Neuronal stem cell (in vitro differentiated cells): Measurements from ENCODE around the gene NDUFS8.
A peak's percentile ranks its signal among the peaks of the same experiment; 100 is the strongest.

ENCODE experiments used
- DNase-seq: peaks from one replicate; pipeline ENCODE4 v3.0.0-alpha.2; 2013; ENCODE audit warnings: low spot score
- H2AFZ ChIP-seq: one replicate; pipeline ENCODE4 v1.6.1; 2013; ENCODE audit warnings: mild to moderate bottlenecking, low read length, inconsistent platforms
- H2AK5ac ChIP-seq: 2 replicates; pipeline ENCODE4 v1.6.1; 2013; ENCODE audit warnings: low read depth, mild to moderate bottlenecking, inconsistent platforms, low read length, moderate library complexity, mixed read lengths
- H2BK120ac ChIP-seq: 2 replicates; pipeline ENCODE4 v1.6.1; 2013; ENCODE audit warnings: low read depth, mild to moderate bottlenecking, inconsistent platforms, low read length, moderate library complexity, mixed read lengths
- H2BK12ac ChIP-seq: one replicate; pipeline ENCODE4 v1.6.1; 2013; ENCODE audit warnings: low read length, inconsistent platforms
- H2BK15ac ChIP-seq: 2 replicates; pipeline ENCODE4 v1.6.1; 2013; ENCODE audit warnings: mild to moderate bottlenecking, low read length, inconsistent platforms, mixed read lengths
- H2BK5ac ChIP-seq: one replicate; pipeline ENCODE4 v1.6.1; 2013; ENCODE audit warnings: inconsistent platforms, mild to moderate bottlenecking, low read length, moderate library complexity
- H3K14ac ChIP-seq: one replicate; pipeline ENCODE4 v1.6.1; 2013; ENCODE audit warnings: low read length, inconsistent platforms
- H3K18ac ChIP-seq: 2 replicates; pipeline ENCODE4 v1.6.1; 2013; ENCODE audit warnings: low read length, inconsistent platforms
- H3K23ac ChIP-seq: 2 replicates; pipeline ENCODE4 v1.6.1; 2013; ENCODE audit warnings: low read depth, mild to moderate bottlenecking, mixed read lengths, low read length, inconsistent platforms; ENCODE audit not compliant: poor library complexity
- H3K27ac ChIP-seq: replicated peaks from 3 replicates; pipeline ENCODE4 v1.5.1; 2013; ENCODE audit warnings: low read length, inconsistent platforms
- H3K27me3 ChIP-seq, 3 experiments: 2 replicates each; pipeline ENCODE4 v1.6.1; 2013; ENCODE audit warnings: low read length in 3 of 3, mild to moderate bottlenecking in 2 of 3, inconsistent platforms in 1 of 3, low read depth in 1 of 3, mixed read lengths in 1 of 3, moderate library complexity in 1 of 3; ENCODE audit not compliant: control insufficient read depth in 3 of 3, insufficient read depth in 3 of 3
- H3K36me3 ChIP-seq, 2 donors: replicated peaks in 1 of 2; 2 replicates each; pipeline ENCODE4 v1.6.1; 2013; ENCODE audit warnings: low read length in 2 of 2; ENCODE audit not compliant: control insufficient read depth in 2 of 2, insufficient read depth in 2 of 2
- H3K4ac ChIP-seq: 2 replicates; pipeline ENCODE4 v1.6.1; 2013; ENCODE audit warnings: inconsistent platforms, mild to moderate bottlenecking, low read length, moderate library complexity
- H3K4me1 ChIP-seq, 2 donors: 1 replicate in 1 of 2; 2 replicates in 1 of 2; pipeline ENCODE4 v1.6.1; 2013; ENCODE audit warnings: low read length in 2 of 2, low read depth in 1 of 2; ENCODE audit not compliant: control insufficient read depth in 2 of 2, insufficient read depth in 1 of 2
- H3K4me2 ChIP-seq: one replicate; pipeline ENCODE4 v1.6.1; 2013; ENCODE audit warnings: mild to moderate bottlenecking, low read length, inconsistent platforms; ENCODE audit not compliant: insufficient read depth, poor library complexity, severe bottlenecking
- H3K4me3 ChIP-seq, 2 donors: 2 replicates each; pipeline ENCODE4 v1.5.1; 2013; ENCODE audit warnings: low read length in 2 of 2, mild to moderate bottlenecking in 2 of 2, inconsistent platforms in 1 of 2, moderate library complexity in 1 of 2
- H3K79me1 ChIP-seq: one replicate; pipeline ENCODE4 v1.6.1; 2013; ENCODE audit warnings: low read depth, mild to moderate bottlenecking, inconsistent platforms, low read length, moderate library complexity
- H3K9ac ChIP-seq: one replicate; pipeline ENCODE4 v1.6.1; 2013; ENCODE audit warnings: mild to moderate bottlenecking, low read depth, low read length, inconsistent platforms; ENCODE audit not compliant: poor library complexity
- H3K9me3 ChIP-seq, 2 donors: replicated peaks in 1 of 2; 2 replicates each; pipeline versions ENCODE3 to v1.6.1; 2013; ENCODE audit warnings: low read length in 2 of 2, mild to moderate bottlenecking in 2 of 2, inconsistent platforms in 1 of 2, low read depth in 1 of 2, mixed read lengths in 1 of 2, moderate library complexity in 1 of 2; ENCODE audit not compliant: control insufficient read depth in 2 of 2, insufficient read depth in 1 of 2
- H4K8ac ChIP-seq: one replicate; pipeline ENCODE4 v1.6.1; 2013; ENCODE audit warnings: low read depth, mild to moderate bottlenecking, inconsistent platforms, low read length, moderate library complexity
- H4K91ac ChIP-seq: one replicate; pipeline ENCODE4 v1.6.1; 2013; ENCODE audit warnings: low read length, low read depth, mild to moderate bottlenecking, inconsistent platforms; ENCODE audit not compliant: poor library complexity
- WGBS, 2 donors: extraction: QIAGEN DNeasy Blood & Tissue Kit; methylation state at CpG; one replicate each; pipeline ENCODE4 v1.1.7; 2013; ENCODE audit warnings: missing lambda C conversion rate in 2 of 2, mixed read lengths in 1 of 2; ENCODE audit not compliant: insufficient read length in 2 of 2, insufficient replicate concordance in 1 of 2; ENCODE audit errors: extremely low coverage in 2 of 2; 5-methylcytosine and 5-hydroxymethylcytosine counted together

Gene NDUFS8

DNA sequence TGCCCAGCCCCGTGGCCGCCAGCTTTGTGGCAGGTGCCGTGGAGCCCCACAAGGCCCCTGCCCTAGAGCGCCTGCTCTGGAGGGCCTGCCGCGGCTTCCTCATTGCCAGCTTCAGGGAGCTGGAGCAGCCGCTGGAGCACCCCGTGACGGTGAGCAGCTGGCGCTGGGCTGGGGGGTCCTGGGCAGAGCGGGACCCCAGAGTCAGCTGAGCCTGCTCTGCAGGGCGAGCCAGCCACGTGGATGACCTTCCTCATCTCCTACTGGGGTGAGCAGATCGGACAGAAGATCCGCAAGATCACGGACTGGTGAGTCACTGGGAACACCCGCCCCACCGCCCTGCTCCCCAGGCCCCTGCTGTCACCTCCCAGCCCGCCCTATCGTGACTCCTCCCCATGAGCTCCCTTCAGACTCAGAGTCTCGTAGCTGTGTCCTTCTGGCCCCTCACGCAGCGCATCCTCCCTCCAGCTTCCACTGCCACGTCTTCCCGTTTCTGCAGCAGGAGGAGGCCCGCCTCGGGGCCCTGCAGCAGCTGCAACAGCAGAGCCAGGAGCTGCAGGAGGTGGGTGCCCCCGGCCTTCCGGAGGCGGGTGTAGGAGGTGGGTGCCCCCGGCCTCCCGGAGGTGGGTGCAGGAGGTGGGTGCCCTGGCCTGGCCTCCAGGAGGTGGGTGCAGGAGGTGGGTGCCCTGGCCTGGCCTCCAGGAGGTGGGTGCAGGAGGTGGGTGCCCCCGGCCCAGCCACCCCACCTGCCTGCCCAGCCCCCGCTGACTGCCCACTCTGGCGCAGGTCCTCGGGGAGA is 13.1 kb downstream of the NDUFS8 start:
- Histone ChIP-seq H2BK12ac (no peak overlapping the region), H2BK120ac (peak overlapping the region; percentile 56), H3K4ac (no peak overlapping the region), H3K27me3 (no peaks in the 10 kb centered on the region), H3K14ac (peak overlapping the region; percentile 94), H2BK5ac (no peak overlapping the region), H3K23ac (peak overlapping the region; percentile 1), H3K9ac (no peak overlapping the region), H3K18ac (peak overlapping the region; percentile 35), H3K36me3 (no peaks in the 10 kb centered on the region), H3K9me3 (no peaks in the 10 kb centered on the region), H3K4me2 (no peak overlapping the region), H3K79me1 (peaks cover 2% of the 10 kb centered on the region), H4K8ac (no peak overlapping the region), H2AK5ac (peak overlapping the region; percentile 40), H3K27ac (no peak overlapping the region), H2BK15ac (peak overlapping the region; percentile 75), H2AFZ (peak overlapping the region; percentile 84), H3K4me3 (no peak overlapping the region), H3K4me1 (peaks cover 9 to 23% of the 10 kb centered on the region in 2 donors), H4K91ac (no peak overlapping the region)
- no peak for DNase-seq
- no CpG with 5 or more reads among the region's 36 CpGs for WGBS, 2 donors

DNA sequence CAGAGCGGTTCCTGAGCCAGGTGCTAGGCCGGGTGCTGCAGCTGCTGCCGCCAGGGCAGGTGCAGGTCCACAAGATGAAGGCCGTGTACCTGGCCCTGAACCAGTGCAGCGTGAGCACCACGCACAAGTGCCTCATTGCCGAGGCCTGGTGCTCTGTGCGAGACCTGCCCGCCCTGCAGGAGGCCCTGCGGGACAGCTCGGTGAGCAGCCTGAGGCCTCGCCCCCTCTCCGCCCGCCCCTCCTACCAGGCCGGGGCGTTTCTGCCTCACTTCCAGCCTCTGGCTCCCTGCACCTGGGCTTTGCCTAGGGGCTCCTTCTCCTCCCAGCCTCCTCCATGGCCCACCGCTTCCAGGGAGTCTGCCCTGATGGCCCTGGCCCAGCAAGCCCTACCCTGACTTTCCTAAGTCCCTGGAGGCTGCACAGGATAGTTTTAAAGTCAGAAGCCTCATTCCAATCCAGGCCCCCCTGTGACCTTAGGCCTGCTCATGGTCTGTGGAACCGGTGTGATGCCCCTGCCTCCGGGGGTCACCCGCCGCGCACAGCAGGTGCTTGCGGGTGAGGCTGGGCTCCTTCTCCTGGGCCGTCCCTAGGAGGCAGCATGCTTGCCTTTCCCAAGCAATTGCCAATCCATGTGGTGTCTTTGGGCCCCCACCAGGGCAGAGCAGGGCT is 13.8 kb downstream of the NDUFS8 start:
- Histone ChIP-seq H3K4ac (no peak overlapping the region), H3K79me1 (peaks cover 2% of the 10 kb centered on the region), H3K27me3 (no peaks in the 10 kb centered on the region), H3K4me3 (no peak overlapping the region), H2BK5ac (no peak overlapping the region), H2AFZ (no peak overlapping the region), H3K4me2 (no peak overlapping the region), H4K91ac (no peak overlapping the region), H4K8ac (no peak overlapping the region), H3K18ac (peak overlapping the region; percentile 89), H2BK15ac (peak overlapping the region; percentile 7), H3K23ac (no peak overlapping the region), H3K9ac (peak overlapping the region; percentile 24), H2BK120ac (peak overlapping the region; percentile 56), H3K36me3 (no peaks in the 10 kb centered on the region), H2AK5ac (peak overlapping the region; percentile 66), H3K27ac (no peak overlapping the region), H2BK12ac (peak overlapping the region; percentile 10), H3K9me3 (no peaks in the 10 kb centered on the region), H3K14ac (no peak overlapping the region), H3K4me1 (peaks cover 6 to 21% of the 10 kb centered on the region in 2 donors)
- WGBS, 2 donors, result no CpG with 5 or more reads among the region's 24 CpGs
- no peak for DNase-seq

DNA sequence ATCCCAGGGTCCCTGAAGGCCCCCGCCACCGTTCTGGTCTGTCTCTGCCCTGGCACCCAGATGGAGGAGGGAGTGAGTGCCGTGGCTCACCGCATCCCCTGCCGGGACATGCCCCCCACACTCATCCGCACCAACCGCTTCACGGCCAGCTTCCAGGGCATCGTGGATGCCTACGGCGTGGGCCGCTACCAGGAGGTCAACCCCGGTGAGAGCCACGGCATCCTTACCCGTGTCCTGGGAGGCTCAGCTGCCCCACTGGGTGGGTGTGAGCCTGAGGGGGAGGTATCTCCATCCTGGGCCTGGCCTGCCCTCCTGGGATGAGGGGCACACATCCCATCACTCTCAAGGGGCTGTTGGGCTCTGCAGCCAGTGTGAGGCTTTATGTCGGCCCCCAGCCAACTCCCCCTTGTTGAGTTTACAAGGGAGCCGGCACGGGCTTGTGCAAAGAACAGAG is 14.4 kb downstream of the NDUFS8 start:
- no peak overlapping the region for H2BK5ac ChIP-seq
- H3K9ac ChIP-seq, result no peak overlapping the region
- no peak for DNase-seq
- no peak overlapping the region for H3K4ac ChIP-seq
- no peak overlapping the region for H4K8ac ChIP-seq
- H3K79me1 ChIP-seq, result peaks cover 2% of the 10 kb centered on the region
- H3K9me3 ChIP-seq, result no peaks in the 10 kb centered on the region
- no peak overlapping the region for H3K14ac ChIP-seq
- H3K4me2 ChIP-seq, result no peak overlapping the region
- no peaks in the 10 kb centered on the region for H3K36me3 ChIP-seq
- no peak overlapping the region for H3K27ac ChIP-seq
- no peaks in the 10 kb centered on the region for H3K27me3 ChIP-seq
- peak overlapping the region; percentile 3 for H4K91ac ChIP-seq
- H3K23ac ChIP-seq, result no peak overlapping the region
- H3K4me1 ChIP-seq, result peaks cover 3 to 19% of the 10 kb centered on the region in 2 donors
- peak overlapping the region; percentile 10 for H2BK12ac ChIP-seq
- H2AFZ ChIP-seq, result no peak overlapping the region
- H2BK15ac ChIP-seq, result no peak overlapping the region
- H2AK5ac ChIP-seq, result peak overlapping the region; percentile 66
- H3K18ac ChIP-seq, result peak overlapping the region; percentile 89
- WGBS, 2 donors, result no CpG with 5 or more reads among the region's 18 CpGs
- no peak overlapping the region for H3K4me3 ChIP-seq
- no peak overlapping the region for H2BK120ac ChIP-seq
